ENCODE results near the gene RLBP1.

RLBP1 gene

DNA sequence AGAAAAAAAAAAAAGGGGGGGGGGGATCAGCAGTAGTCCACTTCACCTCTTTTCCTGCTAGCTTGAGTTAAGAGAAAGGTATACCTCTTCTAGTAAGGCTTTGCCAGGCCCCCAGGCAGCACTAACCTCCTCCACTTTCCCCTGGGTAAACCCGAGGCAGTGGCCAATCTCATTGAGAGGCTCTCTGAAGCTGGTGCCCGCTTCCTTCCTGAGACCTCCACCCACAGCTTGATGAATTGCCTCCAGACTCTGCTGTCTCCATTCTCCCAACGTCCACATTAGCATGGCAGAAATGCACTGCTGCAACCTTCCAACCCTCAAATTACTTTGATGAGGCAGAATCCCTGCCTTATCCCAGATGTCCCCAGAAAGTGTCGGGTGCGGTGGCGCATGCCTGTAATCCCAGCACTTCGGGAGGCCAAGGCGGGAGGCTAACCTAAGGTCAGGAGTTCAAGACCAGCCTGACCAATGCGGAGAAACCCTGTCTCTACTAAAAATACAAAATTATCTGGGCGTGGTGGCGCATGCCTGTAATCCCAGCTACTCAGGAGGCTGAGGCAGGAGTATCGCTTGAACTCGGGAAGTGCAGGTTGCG is 15.3 kb downstream of the RLBP1 start:
- no peak for DNase-seq

DNA sequence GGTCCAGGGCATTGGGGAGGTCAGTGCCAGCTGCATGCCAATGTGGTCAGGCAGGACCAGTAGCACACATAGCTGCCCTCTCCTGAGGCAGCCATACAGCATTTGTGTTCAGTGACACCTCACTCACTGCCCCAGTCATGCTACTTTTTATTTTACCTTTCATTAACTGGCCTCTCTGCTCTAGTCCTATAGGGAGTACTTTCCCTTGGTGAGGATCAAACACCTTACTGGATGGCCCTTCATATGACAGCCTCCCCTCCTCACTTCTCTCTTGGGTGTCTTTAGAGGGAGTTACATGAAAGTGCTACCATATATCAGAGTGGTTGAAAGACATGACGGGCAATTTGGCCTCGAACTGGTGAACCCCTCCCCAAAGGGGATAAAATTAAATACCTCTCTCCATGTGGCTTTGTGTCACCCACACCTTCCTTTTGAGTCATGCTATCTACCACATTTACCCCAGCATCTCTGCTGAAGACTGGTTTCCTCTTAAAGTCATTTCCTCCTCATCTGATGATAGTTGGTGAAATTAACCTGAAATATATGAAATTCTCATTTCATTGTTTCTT is 17.6 kb downstream of the RLBP1 start:
- no peak for DNase-seq

DNA sequence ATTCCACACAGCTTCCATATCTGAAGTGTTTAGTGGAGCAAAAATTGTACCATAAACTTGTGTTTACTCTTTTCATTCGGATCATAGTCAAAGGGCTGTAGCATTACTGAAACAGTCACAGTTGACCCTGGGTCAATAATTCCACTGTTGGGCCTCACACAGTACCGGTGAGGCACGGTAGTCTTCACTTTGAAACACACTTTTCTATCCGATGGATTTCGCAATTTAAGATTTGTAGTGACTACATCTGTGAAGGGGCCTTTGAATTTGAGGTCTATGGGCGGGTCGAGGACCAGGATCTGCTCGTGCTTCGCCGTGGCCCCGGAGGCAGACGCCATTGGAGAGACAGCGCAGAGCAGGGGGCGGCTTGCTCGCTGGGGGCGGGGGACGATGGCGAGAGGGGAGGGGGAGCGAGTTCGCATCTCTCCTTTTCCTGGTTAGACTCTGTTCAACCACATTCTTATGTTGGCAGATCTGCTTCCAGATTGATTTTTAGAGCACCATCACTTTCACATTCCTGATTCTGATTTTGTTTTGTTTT is 19.8 kb downstream of the RLBP1 start:
- DNase-seq = no peak

DNA sequence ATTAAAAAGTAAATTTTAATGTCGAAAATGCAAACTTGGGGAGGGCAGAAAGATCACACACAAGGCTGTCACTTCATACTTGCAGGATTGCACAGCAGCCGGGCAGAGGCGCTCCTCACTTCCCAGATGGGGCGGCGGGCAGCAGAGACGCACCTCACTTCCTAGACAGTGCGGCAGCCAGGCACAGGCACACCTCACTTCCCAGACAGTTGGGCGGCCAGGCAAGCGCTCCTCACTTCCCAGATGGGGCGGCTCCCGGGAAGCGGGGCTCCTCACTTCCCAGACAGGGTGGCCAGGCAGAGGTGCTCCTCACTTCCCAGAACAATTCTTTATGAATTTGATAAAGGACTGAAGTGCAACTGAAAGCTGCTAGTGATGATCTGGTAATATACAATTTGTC is 21.2 kb downstream of the RLBP1 start:
- no peak for DNase-seq

- no peak for DNase-seq
Observed at GRCh38 chr15:89199746-89200145, 21.6 kb downstream of the RLBP1 start.

DNA sequence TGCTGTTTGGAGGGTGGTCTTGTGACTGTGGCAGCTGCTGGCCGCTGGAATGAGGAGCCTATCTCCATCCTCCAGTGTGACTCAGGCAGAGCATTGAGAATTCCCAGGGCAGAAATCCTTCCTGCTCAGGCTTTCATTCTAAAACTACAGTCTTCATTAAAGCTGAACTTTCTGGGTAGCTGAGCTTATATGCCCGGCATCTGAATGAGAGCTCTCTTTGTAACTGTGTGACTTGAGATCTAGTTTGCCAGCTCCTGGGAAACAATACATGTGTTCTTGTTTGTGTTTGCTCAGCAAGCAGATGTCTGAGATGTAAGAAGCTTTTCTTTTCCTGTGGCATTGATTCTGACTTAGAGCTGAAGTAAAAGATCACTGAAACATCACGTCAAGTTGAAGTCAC is 22.4 kb downstream of the RLBP1 start:
- DNase-seq = peak; percentile 33

GRCh38 chr15:89198196-89198595 is 23.2 kb downstream of the RLBP1 start:
- DNase-seq = no peak

GRCh38 chr15:89197503-89197971 is 23.8 kb downstream of the RLBP1 start:
- DNase-seq = no peak

GRCh38 chr15:89196994-89197393 is 24.4 kb downstream of the RLBP1 start:
- DNase-seq = no peak

DNA sequence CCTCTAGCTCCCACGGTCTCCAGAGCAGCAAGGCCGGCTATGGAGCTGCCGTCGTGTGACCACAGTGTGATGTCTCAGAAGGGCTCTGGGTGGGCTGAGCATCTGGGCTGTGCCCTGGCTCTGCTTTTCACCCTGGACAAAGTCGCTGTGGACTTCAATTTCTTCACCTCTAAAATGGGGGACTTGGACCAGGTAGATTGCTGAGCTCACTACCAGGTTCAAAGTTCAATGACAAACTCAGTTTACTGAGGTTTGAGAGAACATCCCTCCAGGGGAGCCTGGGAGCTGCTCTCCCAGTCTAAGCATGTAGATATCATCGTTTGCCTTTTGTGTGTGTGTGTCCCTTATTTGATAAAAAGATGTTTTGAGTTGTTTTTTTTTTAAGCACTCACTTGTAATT is 25.1 kb downstream of the RLBP1 start:
- DNase-seq = no peak

GRCh38 chr15:89195836-89196235 is 25.5 kb downstream of the RLBP1 start:
- DNase-seq = no peak

GRCh38 chr15:89194608-89195007 is 26.8 kb downstream of the RLBP1 start:
- DNase-seq = no peak

DNA sequence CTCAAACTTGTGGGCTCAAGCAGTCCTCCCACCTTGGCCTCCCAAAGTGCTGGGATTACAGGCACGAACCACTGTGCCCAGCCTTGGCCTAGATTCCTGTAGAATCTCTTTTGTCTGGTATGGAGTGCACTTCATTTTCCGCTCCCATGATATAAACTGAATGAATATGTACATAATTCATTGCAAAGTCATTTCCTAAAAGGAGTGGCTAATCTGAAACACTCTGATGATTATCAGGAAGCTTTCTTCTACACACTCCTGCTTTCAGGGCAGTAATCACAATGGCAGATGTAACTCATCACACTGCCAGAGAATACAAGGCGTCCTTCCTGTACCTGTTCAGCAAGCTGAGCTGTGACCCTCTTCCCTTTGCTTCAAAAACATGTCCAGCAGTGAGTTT is 28.6 kb downstream of the RLBP1 start:
- no peak for DNase-seq

- no peak for DNase-seq
Observed at GRCh38 chr15:89192136-89192535, 29.2 kb downstream of the RLBP1 start.

DNA sequence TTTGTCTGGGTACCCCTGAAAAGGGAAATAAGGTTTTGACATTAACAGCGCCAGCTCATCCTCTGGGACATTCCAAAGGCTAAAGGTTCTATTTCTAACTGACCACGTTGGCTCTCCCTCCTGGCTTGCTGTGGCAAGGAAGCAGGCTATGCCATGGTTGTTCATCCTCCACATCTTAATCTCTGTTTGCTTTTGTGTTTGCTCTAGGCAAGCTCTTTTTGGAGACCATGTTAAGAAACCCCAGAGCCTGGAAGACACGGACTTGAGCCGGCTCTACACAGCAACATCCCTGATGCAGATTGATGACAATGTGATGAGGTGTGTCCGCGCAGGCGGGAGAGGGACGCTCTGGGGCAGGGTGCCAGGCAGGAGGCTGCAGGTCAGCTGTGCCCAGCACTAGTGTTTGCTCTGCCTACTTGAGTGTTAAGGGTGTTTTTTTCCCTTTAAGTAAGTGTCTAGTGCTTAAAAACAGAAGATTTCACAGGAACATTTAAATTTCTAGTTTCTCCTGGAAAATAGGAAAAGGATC is 33.3 kb downstream of the RLBP1 start:
- no peak for DNase-seq

DNA sequence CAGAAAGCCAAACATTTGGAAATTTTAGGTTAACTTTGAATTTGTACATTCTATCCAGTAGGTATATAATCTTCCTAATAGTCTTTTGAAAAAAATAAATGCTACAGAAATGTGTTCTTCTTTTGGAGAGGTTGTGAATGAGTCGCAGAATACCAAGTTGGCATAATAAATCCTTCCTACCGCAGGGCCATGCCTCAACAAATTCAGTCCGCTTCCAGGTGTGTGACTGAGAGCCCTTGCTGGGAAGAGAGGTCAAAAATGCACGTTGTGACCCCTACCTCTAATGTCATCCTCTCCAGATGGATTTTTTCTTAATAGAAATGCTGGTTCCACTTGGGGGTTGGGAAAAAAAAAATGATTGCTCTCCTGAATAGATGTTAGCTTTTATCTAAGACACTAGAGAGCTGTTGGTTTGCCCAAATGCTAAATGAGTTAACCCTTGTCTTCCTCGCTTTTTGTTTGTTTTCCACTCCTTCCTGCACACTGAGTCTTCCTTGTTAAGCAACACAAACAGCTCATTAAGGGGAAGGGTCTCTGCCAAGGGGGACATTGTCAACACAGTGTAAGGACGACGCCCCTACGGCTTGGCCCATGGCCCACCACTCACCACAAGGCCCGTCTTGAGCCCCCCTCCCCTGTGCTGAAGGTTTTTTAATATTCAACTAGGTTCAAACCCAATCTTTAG is 33.9 kb downstream of the RLBP1 start:
- no peak for DNase-seq

DNA sequence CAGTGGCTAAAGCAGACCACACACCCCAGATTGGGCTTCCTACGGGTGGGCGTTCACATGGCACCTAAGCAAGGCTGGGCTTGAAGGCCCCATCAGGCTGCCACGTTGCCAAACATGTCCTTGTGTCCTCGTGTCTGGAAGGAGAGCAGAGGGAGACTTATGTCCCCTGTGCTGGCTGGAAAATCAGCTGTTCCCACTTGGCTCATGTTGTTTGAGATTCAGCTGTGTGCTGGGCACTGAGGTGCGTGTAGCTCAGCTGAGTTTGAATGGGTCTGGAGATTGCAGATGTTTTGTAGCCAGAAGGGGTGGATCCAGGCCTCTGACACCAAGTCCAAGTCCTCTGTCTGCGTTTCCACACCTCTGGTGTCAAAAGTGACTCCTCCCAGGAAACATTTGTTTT is 34.6 kb downstream of the RLBP1 start:
- DNase-seq = no peak

DNA sequence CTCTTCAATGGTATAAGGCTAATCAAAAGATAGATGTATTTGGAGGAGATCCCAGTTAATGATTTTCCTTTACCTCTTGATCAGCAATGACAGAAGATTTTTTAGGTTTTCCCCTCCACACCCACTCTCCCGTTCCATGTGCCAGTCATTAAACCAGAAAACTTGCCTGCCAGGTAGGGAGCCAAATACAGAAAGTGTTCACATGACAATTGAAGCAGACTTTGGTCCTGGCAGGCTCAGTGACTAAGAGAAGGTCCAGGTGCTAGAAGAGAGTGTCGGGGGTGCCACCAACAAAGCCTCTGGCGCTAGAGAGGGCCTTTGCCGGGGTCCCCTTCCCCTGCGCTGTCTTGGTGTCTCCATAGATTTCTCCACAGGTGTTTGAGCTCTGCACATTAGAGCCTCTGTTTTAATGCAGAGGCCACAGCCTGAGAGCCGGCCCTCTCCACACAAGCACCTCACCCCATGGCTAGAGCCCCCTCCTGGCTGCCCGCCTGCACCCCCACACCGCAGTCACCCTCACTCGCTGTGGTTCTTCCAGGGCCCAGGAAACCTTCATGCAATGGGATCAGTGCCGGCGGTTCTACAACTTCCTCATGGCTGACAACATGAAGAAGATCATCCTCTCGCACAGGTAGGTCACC is 36.4 kb downstream of the RLBP1 start:
- DNase-seq = no peak

GRCh38 chr15:89184357-89184756 is 37.0 kb downstream of the RLBP1 start:
- no peak for DNase-seq

GRCh38 chr15:89179966-89180875 is 41.2 kb downstream of the RLBP1 start:
- no peak for DNase-seq

DNA sequence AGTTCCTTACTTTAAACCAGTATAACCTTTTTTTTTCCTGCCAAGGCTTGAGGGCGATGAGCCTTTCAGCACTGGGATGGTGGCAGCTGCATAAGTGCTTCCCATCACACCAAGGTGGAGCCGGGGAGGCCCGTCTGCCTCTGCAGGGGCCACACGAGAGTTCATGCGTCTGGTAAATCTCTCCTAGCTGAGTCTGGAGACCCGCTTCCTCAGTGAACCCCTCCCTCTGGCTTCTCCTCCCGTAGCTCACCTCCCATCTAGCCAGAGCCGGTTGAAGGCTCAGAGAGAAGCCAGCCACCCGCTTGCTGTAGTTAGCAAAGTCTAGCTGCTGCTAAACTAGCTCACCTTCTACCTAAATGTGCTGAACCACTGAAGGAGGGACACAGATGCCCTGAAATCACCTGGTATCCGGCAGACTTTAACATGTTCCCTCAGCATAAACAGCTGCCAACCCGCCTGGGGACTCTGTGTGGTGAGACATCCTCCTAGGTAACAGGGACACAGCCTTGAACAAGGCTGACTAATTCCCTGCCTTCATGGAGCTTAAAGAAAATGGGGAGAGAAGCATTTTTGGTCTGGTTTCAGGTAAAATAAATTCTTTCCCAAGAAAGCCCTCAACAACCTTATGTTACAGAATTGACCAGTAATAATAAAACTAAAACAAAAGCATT is 42.9 kb downstream of the RLBP1 start:
- no peak for DNase-seq

Data from NCI-H82 (cell line).